GM03348 (cell line): ENCODE data around the gene MEX3A.
"Not testable (repeated sequence)": the region's sequence is repeated elsewhere in the genome, so short reads cannot be mapped to it uniquely, and the experiment has no call there.

Experiments used
- DNase-seq: peaks from one replicate; pipeline ENCODE4 v3.0.0; 2012; ENCODE audit warnings: low spot score

MEX3A gene

GRCh38 chr1:156118177-156118868, 36.1 kb upstream of the MEX3A start:
- DNase-seq: peak; percentile 33

GRCh38 chr1:156117414-156118176, 35.3 kb upstream of the MEX3A start:
- no peak for DNase-seq

GRCh38 chr1:156116731-156117130, 34.5 kb upstream of the MEX3A start:
- DNase-seq: not testable (repeated sequence)

- peak; percentile 63 for DNase-seq
Observed at GRCh38 chr1:156115514-156116374, 33.5 kb upstream of the MEX3A start.

- peak; percentile 30 for DNase-seq
Observed at GRCh38 chr1:156114919-156115513, 32.8 kb upstream of the MEX3A start.

GRCh38 chr1:156114101-156114918, 32.0 kb upstream of the MEX3A start, which contains the start of gene LMNA:
LMNA (plus strand) TSS chr1:156114711; CDS start chr1:156114919, 208 bp downstream.
- DNase-seq: peak; percentile 93

GRCh38 chr1:156113282-156113950, 31.2 kb upstream of the MEX3A start:
- peak; percentile 33 for DNase-seq

GRCh38 chr1:156112276-156113137, 30.2 kb upstream of the MEX3A start:
- no peak for DNase-seq

- no peak for DNase-seq
Observed at GRCh38 chr1:156111355-156111962, 29.2 kb upstream of the MEX3A start.

- DNase-seq: no peak
Observed at GRCh38 chr1:156110252-156110651, 28.0 kb upstream of the MEX3A start.

- no peak for DNase-seq
Observed at GRCh38 chr1:156108664-156109241, 26.5 kb upstream of the MEX3A start.

GRCh38 chr1:156108057-156108456, 25.8 kb upstream of the MEX3A start:
- no peak for DNase-seq

- no peak for DNase-seq
Observed at GRCh38 chr1:156106624-156107488, 24.6 kb upstream of the MEX3A start.

GRCh38 chr1:156104861-156105832, 22.9 kb upstream of the MEX3A start:
- DNase-seq: peak; percentile 74

- DNase-seq: peak; percentile 87
Observed at GRCh38 chr1:156104065-156104810, 22.0 kb upstream of the MEX3A start.

- DNase-seq: peak; percentile 81
Observed at GRCh38 chr1:156103521-156103947, 21.3 kb upstream of the MEX3A start.
